Measurements from ENCODE around the gene LMF1. TPM values are rescaled to one million over a fixed set of nuclear protein-coding genes. Genes with fewer than 3 reads are reported as not detected.

Gene LMF1
- total and polyA plus RNA-seq, 8 donors: 7.6 to 121 (median 15.8) TPM

DNA sequence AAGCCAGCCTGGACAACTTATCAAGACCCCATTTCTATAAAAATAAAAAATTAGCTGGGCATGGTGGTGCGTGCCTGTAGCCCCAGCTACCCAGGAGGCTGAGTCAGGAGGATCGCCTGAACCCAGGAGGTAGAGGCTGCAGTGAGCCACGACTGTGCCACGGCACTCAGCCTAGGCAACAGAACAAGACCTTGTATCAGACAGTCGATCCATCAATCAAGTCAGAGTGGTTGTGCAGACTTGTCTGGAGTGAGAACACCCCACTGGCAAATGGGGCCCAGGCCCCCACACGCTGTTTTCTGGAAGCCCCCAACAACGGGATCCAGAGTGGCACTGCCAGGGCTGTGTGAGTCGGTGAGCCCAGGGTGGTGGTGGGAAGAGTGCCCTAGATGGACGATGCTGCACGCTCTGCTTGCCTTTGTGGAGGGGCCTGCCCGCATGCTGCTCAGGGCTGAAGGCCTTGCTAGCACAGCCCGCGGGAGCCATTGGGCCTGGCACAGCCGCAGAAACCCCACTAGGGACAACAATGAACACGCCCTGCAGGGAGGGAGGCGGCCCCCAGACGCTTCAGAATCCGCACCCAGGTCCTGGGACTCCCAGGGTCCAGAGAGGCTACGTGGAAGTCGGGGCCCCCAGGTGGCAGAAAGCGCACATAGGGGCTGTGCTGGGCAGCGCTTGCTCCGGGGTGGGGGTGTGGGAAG, 90.2 kb downstream of the LMF1 start:
- no peaks in the 10 kb centered on the region for H3K27me3 ChIP-seq
- H3K4me1 ChIP-seq: no peaks in the 10 kb centered on the region
- intact Hi-C loops (cut with DNase I; ENCODE audit: low total_unique reads): no loop called here
- H3K27ac ChIP-seq: no peak overlapping the region
- no peak for DNase-seq
- peaks cover 5 to 78% (median 38%) of the 10 kb centered on the region in 4 donors for H3K36me3 ChIP-seq
- H3K9me3 ChIP-seq: peaks cover 0 to 26% (median 21%) of the 10 kb centered on the region in 4 donors
- no peak overlapping the region for H3K4me3 ChIP-seq
- TF ChIP-seq POLR2AphosphoS5 (IDR thresholded peaks at IDR 0.05) (no peak), EP300 (IDR thresholded peaks at IDR 0.05) (no peak), POLR2A (IDR thresholded peaks at IDR 0.05) (no peak)
- TF ChIP-seq, protein P1, sequence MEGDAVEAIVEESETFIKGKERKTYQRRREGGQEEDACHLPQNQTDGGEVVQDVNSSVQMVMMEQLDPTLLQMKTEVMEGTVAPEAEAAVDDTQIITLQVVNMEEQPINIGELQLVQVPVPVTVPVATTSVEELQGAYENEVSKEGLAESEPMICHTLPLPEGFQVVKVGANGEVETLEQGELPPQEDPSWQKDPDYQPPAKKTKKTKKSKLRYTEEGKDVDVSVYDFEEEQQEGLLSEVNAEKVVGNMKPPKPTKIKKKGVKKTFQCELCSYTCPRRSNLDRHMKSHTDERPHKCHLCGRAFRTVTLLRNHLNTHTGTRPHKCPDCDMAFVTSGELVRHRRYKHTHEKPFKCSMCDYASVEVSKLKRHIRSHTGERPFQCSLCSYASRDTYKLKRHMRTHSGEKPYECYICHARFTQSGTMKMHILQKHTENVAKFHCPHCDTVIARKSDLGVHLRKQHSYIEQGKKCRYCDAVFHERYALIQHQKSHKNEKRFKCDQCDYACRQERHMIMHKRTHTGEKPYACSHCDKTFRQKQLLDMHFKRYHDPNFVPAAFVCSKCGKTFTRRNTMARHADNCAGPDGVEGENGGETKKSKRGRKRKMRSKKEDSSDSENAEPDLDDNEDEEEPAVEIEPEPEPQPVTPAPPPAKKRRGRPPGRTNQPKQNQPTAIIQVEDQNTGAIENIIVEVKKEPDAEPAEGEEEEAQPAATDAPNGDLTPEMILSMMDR (IDR thresholded peaks at IDR 0.05): no peak
- WGBS, 5 donors: 90 to 96% (median 92%) methylated on average over 11 to 23 of the region's 23 CpGs

- DNase-seq: no peak
- Histone ChIP-seq H3K4me3 (no peak overlapping the region), H3K36me3 (peaks cover 5 to 78% (median 39%) of the 10 kb centered on the region in 4 donors), H3K4me1 (no peaks in the 10 kb centered on the region), H3K27ac (no peak overlapping the region), H3K9me3 (peaks cover 0 to 21% (median 16%) of the 10 kb centered on the region in 4 donors), H3K27me3 (no peaks in the 10 kb centered on the region)
- intact Hi-C loops (cut with DNase I; ENCODE audit: low total_unique reads): no loop called here
- WGBS, 5 donors: 91 to 95% (median 93%) methylated on average over 10 to 16 of the region's 16 CpGs
- TF ChIP-seq, protein P1 (IDR thresholded peaks at IDR 0.05): no peak
- TF ChIP-seq POLR2A (IDR thresholded peaks at IDR 0.05) (no peak), EP300 (IDR thresholded peaks at IDR 0.05) (no peak), POLR2AphosphoS5 (IDR thresholded peaks at IDR 0.05) (no peak)
These were observed 90.8 kb downstream of the LMF1 start for GRCh38 chr16:879986-880385.

DNA sequence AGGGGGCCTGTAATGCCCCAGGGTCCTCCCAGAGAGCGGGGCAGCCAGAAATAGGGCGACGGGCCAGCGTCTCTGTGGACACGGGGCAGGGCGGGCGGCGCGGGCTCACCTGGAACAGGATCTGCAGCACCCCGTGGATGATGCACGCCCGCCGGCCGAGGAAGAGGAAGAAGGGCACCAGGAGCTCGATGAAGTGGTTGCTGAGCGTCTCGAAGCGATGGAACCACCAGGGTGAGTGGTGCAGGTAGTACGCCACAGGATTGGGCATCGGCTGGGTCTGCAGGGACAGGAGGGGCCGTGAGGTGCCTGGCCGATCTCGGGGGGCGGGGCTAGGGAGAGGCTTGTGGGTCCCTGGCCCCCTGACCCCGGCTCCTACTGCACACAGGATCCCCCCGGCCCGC, 91.3 kb downstream of the LMF1 start:
- Histone ChIP-seq H3K27me3 (no peaks in the 10 kb centered on the region), H3K4me1 (no peaks in the 10 kb centered on the region), H3K27ac (no peak overlapping the region), H3K9me3 (peaks cover 0 to 16% (median 10%) of the 10 kb centered on the region in 4 donors), H3K36me3 (peaks cover under 1 to 78% (median 39%) of the 10 kb centered on the region in 4 donors), H3K4me3 (no peak overlapping the region)
- WGBS, 5 donors: 91 to 94% (median 92%) methylated on average over 24 to 27 of the region's 27 CpGs
- TF ChIP-seq POLR2A (IDR thresholded peaks at IDR 0.05) (no peak), POLR2AphosphoS5 (IDR thresholded peaks at IDR 0.05) (no peak), EP300 (IDR thresholded peaks at IDR 0.05) (no peak)
- TF ChIP-seq, protein P1 (IDR thresholded peaks at IDR 0.05): no peak
- no peak for DNase-seq
- intact Hi-C loops (cut with DNase I; ENCODE audit: low total_unique reads): no loop called here

- TF ChIP-seq EP300 (IDR thresholded peaks at IDR 0.05) (no peak), POLR2A (IDR thresholded peaks at IDR 0.05) (no peak), POLR2AphosphoS5 (IDR thresholded peaks at IDR 0.05) (no peak)
- TF ChIP-seq, protein P1 (IDR thresholded peaks at IDR 0.05): no peak
These were observed 91.9 kb downstream of the LMF1 start for GRCh38 chr16:878886-879285.

More at GRCh38 chr16:878886-879285, 91.9 kb downstream of the LMF1 start:
- intact Hi-C loops (cut with DNase I; ENCODE audit: low total_unique reads): no loop called here
- Histone ChIP-seq H3K27me3 (no peaks in the 10 kb centered on the region), H3K36me3 (peaks cover 0 to 78% (median 39%) of the 10 kb centered on the region in 4 donors), H3K4me1 (no peaks in the 10 kb centered on the region), H3K9me3 (peaks cover 0 to 10% (median 5%) of the 10 kb centered on the region in 4 donors), H3K27ac (no peak overlapping the region), H3K4me3 (no peak overlapping the region)
- DNase-seq: no peak
- WGBS, 5 donors: 90 to 92% (median 91%) methylated on average over 12 to 14 of the region's 14 CpGs
